ENCODE data around the gene NEAT1.

DNA sequence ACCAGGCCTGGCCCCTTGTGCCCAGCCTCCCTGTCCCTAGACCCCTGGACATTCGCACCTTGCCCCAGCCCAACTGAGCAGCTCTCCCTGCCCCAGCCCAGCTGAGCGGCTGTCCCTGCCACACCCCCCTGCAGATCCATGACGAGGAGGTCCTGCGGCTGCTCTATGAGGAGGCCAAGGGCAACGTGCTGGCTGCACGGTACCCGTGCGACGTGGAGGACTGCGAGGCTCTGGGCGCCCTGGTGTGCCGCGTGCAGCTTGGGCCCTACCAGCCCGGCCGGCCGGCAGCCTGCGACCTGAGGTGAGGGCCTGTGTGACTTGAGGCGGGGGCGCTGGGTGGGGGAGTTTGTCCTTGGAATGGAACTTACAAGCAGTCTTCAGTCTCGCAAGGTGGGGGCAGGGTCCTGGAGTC is 28.5 kb upstream of the NEAT1 start:
- TF ChIP-seq CTCF (IDR thresholded peaks at IDR 0.05) (no peak), POLR2A (IDR thresholded peaks at IDR 0.05) (no peak)

Data from esophagus squamous epithelium (tissue), 4 donors.